GM18867 (cell line): ENCODE measurements around the gene DCDC1.
"Not testable (repeated sequence)": the region's sequence is repeated elsewhere in the genome, so short reads cannot be mapped to it uniquely, and the experiment has no call there.

Source experiments
- ATAC-seq: cut with Tn5 transposase; IDR thresholded peaks from one replicate; pipeline ENCODE4 v1.9.1; 2021; ENCODE audit warnings: mild to moderate bottlenecking, moderate library complexity; ENCODE audit not compliant: unreplicated experiment

Gene DCDC1

GRCh38 chr11:31327417-31327816 lies 42.1 kb downstream of the DCDC1 start:
- ATAC-seq, result no peak

GRCh38 chr11:31326470-31327148 lies 42.9 kb downstream of the DCDC1 start:
- peak; percentile 83 for ATAC-seq

GRCh38 chr11:31325160-31325559 lies 44.4 kb downstream of the DCDC1 start:
- no peak for ATAC-seq

GRCh38 chr11:31323145-31323544 lies 46.4 kb downstream of the DCDC1 start:
- ATAC-seq, result no peak

GRCh38 chr11:31321494-31321893 lies 48.0 kb downstream of the DCDC1 start:
- not testable (repeated sequence) for ATAC-seq

GRCh38 chr11:31303644-31304180 lies 65.8 kb downstream of the DCDC1 start:
- no peak for ATAC-seq

- no peak for ATAC-seq
These were observed 67.7 kb downstream of the DCDC1 start for GRCh38 chr11:31301549-31302510.

GRCh38 chr11:31295308-31295707 lies 74.2 kb downstream of the DCDC1 start:
- no peak for ATAC-seq

- not testable (repeated sequence) for ATAC-seq
These were observed 96.0 kb downstream of the DCDC1 start for GRCh38 chr11:31273527-31273926.

- ATAC-seq, result no peak
These were observed 101.8 kb downstream of the DCDC1 start for GRCh38 chr11:31267720-31268119.

GRCh38 chr11:31264834-31265233 lies 104.7 kb downstream of the DCDC1 start:
- ATAC-seq, result no peak

- ATAC-seq, result no peak
These were observed 106.8 kb downstream of the DCDC1 start for GRCh38 chr11:31262761-31263160.

GRCh38 chr11:31259797-31260196 lies 109.7 kb downstream of the DCDC1 start:
- no peak for ATAC-seq

GRCh38 chr11:31254415-31254814 lies 115.1 kb downstream of the DCDC1 start:
- ATAC-seq, result no peak

- ATAC-seq, result no peak
These were observed 120.8 kb downstream of the DCDC1 start for GRCh38 chr11:31248768-31249167.

- ATAC-seq, result no peak
These were observed 122.2 kb downstream of the DCDC1 start for GRCh38 chr11:31247321-31247720.

GRCh38 chr11:31246451-31247165 lies 122.9 kb downstream of the DCDC1 start:
- ATAC-seq, result no peak

- ATAC-seq, result no peak
These were observed 125.8 kb downstream of the DCDC1 start for GRCh38 chr11:31243706-31244105.

GRCh38 chr11:31240340-31240904 lies 129.1 kb downstream of the DCDC1 start:
- ATAC-seq, result no peak

GRCh38 chr11:31237819-31238760 lies 131.4 kb downstream of the DCDC1 start:
- ATAC-seq, result no peak
